Activated CD4-positive, alpha-beta T cell treated with anti-CD3 and anti-CD28 coated beads, Interleukin-2, Interleukin-4, amounts not matched to agents 100 ng/mL and 50 ng/mL, durations not matched to agents 16 hours and 8 hours (primary cell): ENCODE data around the gene SSPN.
"Not testable (repeated sequence)": the region's sequence is repeated elsewhere in the genome, so short reads cannot be mapped to it uniquely, and the experiment has no call there.

Experiments used
- DNase-seq: peaks from one replicate; pipeline ENCODE4 v3.0.0-alpha.2; 2020; ENCODE audit warnings: low spot score

Gene SSPN

GRCh38 chr12:26229910-26230309 is 34.5 kb downstream of the SSPN start:
- no peak for DNase-seq

DNA sequence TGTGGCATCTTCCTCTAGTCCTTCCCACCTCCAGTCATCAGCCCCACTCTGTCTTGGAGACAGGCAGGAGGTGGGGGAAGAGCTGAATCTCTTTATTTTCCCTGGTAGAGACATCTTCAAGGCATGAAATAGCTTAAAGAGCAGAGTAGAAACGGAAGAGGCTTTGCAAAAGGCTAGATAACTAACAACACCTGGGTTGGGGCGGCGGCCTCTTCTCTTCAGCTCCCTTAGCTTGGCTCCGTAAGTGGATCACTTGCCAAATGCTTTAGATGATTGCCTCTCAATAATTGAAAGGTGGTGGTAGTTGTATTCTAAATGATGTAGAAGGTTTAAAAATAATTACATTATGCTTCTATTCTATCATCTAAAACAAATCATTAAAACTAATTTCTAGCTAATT is 36.1 kb downstream of the SSPN start:
- no peak for DNase-seq

DNA sequence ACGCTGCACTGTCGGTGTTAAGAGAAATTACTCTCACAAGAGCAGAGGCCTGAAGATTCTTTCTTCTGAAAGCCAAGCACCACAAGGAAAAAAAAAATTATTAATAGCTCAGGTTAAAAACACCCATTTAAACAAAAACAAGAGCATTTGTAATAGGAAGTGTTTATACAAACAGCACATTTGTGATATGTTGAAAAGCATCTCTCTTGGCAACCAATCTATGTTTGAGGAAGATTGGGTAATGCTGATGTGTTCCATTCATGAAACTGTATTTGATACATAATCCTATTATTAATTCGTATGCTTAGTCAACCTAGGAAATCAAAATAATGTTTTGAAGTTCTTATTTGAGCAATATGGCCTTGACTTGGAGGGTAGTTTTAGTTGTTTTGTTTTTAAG is 36.5 kb downstream of the SSPN start:
- no peak for DNase-seq

GRCh38 chr12:26233631-26234030 is 38.3 kb downstream of the SSPN start:
- no peak for DNase-seq

GRCh38 chr12:26235465-26235864 is 40.1 kb downstream of the SSPN start:
- DNase-seq = not testable (repeated sequence)

- no peak for DNase-seq
Observed at GRCh38 chr12:26238341-26239121, 43.2 kb downstream of the SSPN start.

GRCh38 chr12:26239122-26239851 is 43.9 kb downstream of the SSPN start:
- no peak for DNase-seq

DNA sequence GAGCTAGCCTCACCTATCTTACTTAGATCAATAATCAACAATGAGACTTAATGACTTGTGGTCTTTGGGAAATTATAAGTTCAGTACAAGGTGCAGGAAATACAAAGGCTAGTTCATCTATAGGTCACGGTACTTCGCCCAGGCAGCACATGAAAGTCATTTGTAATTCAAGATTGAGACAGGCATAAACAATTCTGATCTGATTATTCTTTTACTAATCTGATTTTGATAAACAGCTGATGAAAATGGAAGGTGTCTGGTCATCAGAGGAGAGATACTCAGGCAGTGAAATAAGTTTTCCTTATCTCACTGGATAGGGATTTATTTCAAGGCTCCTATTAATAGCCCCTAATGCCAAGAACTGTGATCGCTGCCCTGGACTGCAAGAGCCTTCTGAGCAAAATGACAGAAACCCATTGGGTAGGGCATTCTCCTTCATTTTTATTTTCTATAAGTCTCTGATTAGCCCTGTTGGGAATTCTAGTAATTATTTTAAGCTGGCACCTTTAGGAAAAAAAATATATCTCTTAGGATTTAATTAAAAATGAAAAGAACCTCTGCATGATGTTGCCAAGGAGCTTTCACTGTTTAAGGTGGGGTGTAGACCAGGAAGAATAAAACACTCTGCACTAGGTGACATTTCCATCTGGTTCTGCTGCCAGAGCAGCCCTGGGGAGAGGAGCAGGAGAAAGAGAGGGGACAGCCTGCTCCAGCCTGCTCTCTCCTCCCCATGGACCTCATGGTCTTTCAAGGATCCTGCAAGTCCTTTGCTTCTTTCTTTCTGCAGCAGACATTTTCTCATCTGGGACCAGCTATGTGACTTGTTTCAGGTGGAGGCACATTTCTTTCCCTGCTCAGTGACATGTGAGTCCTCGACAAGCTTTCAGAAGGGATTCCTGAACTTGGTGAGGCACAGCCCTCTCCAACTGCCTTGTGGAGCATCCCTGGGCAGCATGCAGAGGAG is 44.8 kb downstream of the SSPN start:
- DNase-seq = no peak

DNA sequence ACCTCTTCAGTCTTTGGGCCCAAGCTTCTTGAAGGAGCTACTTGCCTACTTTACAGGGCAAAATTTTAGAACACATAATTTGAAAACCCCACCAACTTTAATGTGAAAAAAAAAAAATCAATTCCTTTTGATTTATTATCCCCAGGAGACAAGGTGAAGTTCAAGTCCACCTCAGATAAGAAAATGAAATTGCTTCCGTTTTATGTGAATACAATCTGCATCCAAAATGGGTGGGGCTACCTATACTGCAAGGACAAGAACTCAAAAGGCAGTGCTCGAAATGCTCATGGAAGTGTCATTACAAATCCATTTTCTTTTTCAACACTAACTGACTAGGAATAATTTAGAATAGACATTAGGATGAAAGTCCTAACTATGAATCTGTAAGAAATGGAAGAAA is 45.7 kb downstream of the SSPN start:
- DNase-seq = no peak

DNA sequence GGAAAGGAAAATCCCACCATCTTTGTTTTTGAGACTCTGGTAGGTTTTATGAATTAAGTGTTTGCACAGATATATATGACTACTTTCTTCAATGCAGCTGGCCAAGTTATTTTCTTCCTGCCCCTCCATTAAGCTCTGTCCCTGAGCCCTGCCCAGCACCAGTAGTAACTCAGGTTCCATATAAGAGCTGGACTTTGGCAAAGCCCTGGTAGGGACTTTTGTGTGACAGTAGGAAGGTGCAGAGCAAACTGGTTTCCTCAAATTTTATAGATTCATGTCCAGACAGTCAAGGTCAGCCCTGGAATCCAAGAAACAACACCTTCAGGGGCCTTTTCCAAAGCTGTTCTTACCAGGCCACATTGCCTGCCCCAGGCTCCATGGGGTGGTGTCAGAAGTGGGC is 47.3 kb downstream of the SSPN start:
- DNase-seq = no peak

GRCh38 chr12:26244503-26244902 is 49.1 kb downstream of the SSPN start:
- no peak for DNase-seq

DNA sequence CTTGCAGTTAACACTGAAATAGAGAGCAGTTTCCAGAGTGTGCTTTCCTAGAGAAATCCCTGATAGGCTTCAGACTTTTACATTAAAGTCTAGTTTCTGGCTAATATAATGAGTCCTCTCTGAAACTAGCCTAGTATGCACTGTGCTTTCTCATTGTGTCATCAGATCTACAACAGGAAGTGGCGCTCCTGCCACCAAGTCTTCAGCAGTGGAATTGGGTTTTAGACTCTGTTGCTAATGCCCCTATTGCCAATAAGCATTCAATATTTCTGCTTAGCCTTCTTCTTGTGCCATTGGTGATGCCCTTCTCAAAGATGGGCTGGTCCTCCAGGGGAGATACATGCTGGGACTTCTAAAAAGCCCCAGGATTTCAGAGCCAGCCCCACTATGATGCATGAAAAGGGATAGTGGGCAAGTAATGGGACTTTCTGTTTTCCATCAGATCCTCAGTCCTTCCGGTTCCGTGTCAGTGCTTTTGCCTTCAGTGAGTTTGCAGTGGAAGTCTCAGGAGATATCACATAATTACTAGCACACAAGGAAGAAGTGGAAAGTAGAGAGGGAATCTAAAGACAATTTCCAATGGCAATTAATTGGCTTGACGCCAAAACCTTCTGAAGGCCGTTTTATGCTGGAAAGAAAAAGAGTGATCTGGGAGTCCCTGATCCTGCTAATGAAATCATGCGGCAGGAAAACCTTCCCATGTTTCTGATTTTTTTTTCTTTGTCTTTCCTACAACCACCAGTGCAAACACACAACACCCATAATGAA is 50.0 kb downstream of the SSPN start:
- no peak for DNase-seq

DNA sequence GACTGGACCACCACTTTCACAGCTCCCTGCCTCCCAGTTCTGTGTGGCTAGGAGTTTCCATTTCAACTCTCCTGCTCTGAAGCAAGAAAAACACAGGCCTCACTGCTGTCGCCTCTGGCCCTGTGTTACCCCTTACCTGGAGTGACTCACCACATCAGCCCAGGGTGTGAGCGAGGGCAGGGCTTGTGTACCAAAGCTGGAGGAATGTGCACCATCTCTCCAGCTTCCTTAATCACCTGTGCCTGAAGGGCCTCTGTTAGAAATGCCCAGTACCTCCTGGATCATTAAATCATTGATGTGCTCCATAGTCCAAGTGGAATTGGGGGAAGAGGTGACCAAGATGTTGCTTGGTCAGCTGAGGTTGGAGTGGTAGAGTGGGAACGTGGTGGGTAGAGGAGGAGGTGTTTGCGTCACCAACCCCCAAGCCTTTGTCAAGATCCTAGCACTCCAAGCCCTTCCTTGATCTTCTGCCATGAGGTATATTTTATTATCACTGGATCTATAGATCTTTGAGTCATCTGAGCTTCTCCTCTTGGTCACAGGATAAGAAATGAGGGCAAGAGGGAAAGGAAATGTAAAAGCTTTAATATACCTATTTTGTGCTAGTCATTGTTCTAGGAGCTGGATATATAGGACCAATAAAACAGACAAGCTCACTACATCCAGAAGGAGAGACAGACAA is 51.3 kb downstream of the SSPN start:
- no peak for DNase-seq

GRCh38 chr12:26247873-26248272 is 52.5 kb downstream of the SSPN start:
- no peak for DNase-seq

DNA sequence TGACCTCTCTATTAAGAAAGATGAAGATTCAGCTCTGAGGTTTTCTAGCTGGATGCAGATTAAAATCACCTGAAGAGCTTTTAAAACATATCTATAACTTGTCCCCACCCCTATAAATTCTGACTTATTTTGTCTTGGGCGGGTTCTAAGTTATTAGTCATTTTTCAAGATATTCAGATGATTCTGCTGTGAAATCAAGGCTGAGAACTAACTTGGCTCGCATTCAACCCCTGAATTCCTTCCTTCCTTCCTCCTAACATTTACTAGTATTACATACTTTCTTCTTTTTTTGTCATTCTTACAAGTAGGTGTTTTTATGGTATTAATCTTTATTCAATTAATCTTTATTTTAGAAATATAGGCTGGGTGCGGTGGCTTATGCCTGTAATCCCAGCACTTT is 55.4 kb downstream of the SSPN start:
- DNase-seq = no peak

- DNase-seq = no peak
Observed at GRCh38 chr12:26251600-26251999, 56.2 kb downstream of the SSPN start.

DNA sequence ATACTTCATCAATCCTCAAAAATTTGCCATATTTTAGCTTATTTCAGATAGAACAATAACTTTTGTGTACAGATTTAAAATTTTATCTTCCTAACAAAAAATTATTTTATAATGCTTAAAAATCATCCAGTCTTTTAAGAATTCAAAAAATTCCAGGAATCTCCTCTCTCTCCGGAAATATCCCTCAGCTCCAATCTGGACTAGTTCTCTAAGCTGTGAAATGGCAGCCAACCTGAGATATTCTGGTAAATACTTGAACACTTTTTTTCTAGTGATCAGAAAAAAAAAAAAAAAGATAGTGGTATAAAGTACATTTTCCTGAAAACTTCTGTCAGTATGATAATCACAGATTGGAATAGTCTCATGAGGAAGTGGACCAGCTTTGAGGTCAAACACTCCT is 57.6 kb downstream of the SSPN start:
- DNase-seq = no peak

- DNase-seq = no peak
Observed at GRCh38 chr12:26255893-26256645, 60.7 kb downstream of the SSPN start.

DNA sequence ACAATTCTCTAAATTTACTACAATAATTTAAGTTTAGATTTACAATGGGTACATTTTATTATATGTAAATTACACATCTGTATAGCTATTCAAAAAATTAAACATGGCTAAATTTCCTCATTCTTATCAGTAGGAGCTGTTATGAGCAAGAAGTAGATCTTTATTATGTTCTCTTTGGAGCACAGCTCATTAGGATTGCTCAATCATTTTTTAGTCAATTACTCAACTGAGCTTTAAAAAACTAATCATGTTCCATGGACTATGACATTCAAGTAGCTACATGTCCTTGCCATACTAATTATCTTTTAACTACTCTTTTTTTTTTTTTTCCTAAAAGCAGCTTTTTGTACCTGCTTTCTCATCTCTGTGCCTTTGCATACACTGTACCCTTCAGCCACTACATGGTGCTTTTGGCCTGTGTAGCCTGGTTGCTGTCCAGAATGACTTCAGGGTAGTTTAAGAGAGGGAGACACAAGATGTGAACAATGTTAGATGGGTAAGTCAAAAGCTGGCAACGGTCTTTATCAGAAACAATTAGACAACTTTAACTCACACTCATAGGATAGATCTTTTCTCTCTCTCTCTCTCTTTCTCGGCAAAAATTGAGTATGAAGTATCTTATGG is 69.0 kb downstream of the SSPN start:
- DNase-seq = no peak

- DNase-seq = no peak
Observed at GRCh38 chr12:26265606-26266005, 70.2 kb downstream of the SSPN start.
